ENCODE data around the gene NIP7. TPM values are rescaled to one million over a fixed set of nuclear protein-coding genes. Genes with fewer than 3 reads are reported as not detected.

Gene NIP7
- total and polyA plus RNA-seq, 9 of the 15 experiments (the other 6 are each of a cell fraction or from before 2014, with no cell fraction given): 28.9 to 85.5 (median 72.5) TPM

GRCh38 chr16:69339289-69340094 lies at the start of gene NIP7, which contains the start of gene COG8 (continued):
- TF ChIP-seq ZMIZ1 (IDR thresholded peaks at IDR 0.05; ENCODE audit: low read depth in 2 of 2, low read length in 2 of 2) (0 out of 4 replicates have a peak, but pooled peaks of 1 of the 2 experiments have one; percentile 64), BHLHE40 (IDR thresholded peaks at IDR 0.05; ENCODE audit: low read length) (no peak), ZNF589 (CRISPR knock-in tag; IDR thresholded peaks at IDR 0.05; ENCODE audit: low read depth) (no peak), POLR2AphosphoS5 (IDR thresholded peaks at IDR 0.05; ENCODE audit: control insufficient read depth, insufficient read depth, low read depth, low read length) (peak; percentile 89), SIN3A (IDR thresholded peaks at IDR 0.05; ENCODE audit: borderline replicate concordance in 2 of 2, control insufficient read depth in 1 of 2, low read depth in 2 of 2, low read length in 2 of 2) (peak; percentile 70 to 89), TFAM (CRISPR knock-in tag; conservative IDR thresholded peaks at IDR 0.05) (no peak), ARNT (IDR thresholded peaks at IDR 0.05) (peak; percentile 61 to 83; a peak in 2 of 4 replicates), REST (IDR thresholded peaks at IDR 0.05; ENCODE audit: borderline replicate concordance) (no peak; the same call in 1 of the 2 replicates), REST (CRISPR knock-in tag; IDR thresholded peaks at IDR 0.05; ENCODE audit: low read depth) (0 out of 2 replicates have a peak, but pooled peaks have one; percentile 14), CBX3 (IDR thresholded peaks at IDR 0.05; ENCODE audit: borderline replicate concordance in 1 of 2, low read length in 2 of 2) (peak in 1 of 2 experiments; percentile 60; a peak in 1 of 3 replicates), ZNF561 (CRISPR knock-in tag; conservative IDR thresholded peaks at IDR 0.05) (no peak), SMARCC2 (IDR thresholded peaks at IDR 0.05; ENCODE audit: low read depth) (no peak), RAD51 (IDR thresholded peaks at IDR 0.05; ENCODE audit: borderline replicate concordance, low read depth) (peak; percentile 30; the same call in 1 of the 2 replicates), SIX5 (IDR thresholded peaks at IDR 0.05; ENCODE audit: borderline replicate concordance in 1 of 2, insufficient read depth in 1 of 2, low read depth in 1 of 2, low read length in 2 of 2) (peak in 1 of 2 experiments; percentile 30; a peak in 2 of 4 replicates)

Data from K562 (cell line).